Heart right ventricle (tissue), 16 donors: ENCODE measurements around the gene KDM1B. TPM values are rescaled to one million over a fixed set of nuclear protein-coding genes. Genes with fewer than 3 reads are reported as not detected.
"Not testable (repeated sequence)": the region's sequence is repeated elsewhere in the genome, so short reads cannot be mapped to it uniquely, and the experiment has no call there.

ENCODE experiments used
- ATAC-seq, 8 donors: fragments of 200-7000 bp; cut with Tn5 transposase; one replicate each; pipeline ENCODE4 v1.9.1; 2020; ENCODE audit warnings: mild to moderate bottlenecking in 8 of 8, moderate library complexity in 8 of 8, moderate number of reproducible peaks in 1 of 8
- DNase-seq, 2 donors: peaks; one replicate each; pipeline ENCODE4 v3.0.0-alpha.2; 2020
- H3K27ac ChIP-seq, 10 donors: fragments of 200-600 bp; sonication (generic) in 2 of 10; one replicate each; pipeline versions ENCODE4 v1.5.0 to v1.8.0; 2020 to 2022; ENCODE audit warnings: mild to moderate bottlenecking in 3 of 10
- H3K27me3 ChIP-seq, 7 donors: fragments of 200-600 bp; one replicate each; pipeline ENCODE4 v1.8.0; 2021 to 2022; ENCODE audit warnings: mild to moderate bottlenecking in 2 of 7
- H3K36me3 ChIP-seq, 9 donors: fragments of 200-600 bp; sonication (generic) in 1 of 9; one replicate each; pipeline versions ENCODE4 v1.5.0 to v1.8.0; 2020 to 2022; ENCODE audit warnings: mild to moderate bottlenecking in 2 of 9
- H3K4me1 ChIP-seq, 9 donors: fragments of 200-600 bp; sonication (generic) in 1 of 9; one replicate each; pipeline versions ENCODE4 v1.5.0 to v1.8.0; 2020 to 2022; ENCODE audit warnings: mild to moderate bottlenecking in 4 of 9
- H3K4me3 ChIP-seq, 10 donors: fragments of 200-600 bp; sonication (generic) in 2 of 10; one replicate each; pipeline versions ENCODE4 v1.5.0 to v1.8.0; 2020 to 2022; ENCODE audit warnings: mild to moderate bottlenecking in 7 of 10, moderate library complexity in 2 of 10
- H3K9me3 ChIP-seq, 11 donors: fragments of 200-600 bp in 10 of 11; sonication (generic) in 2 of 11; one replicate each; pipeline versions ENCODE4 v1.5.0 to v1.8.0; 2013 to 2022; ENCODE audit warnings: mild to moderate bottlenecking in 2 of 11, control low read depth in 1 of 11, moderate library complexity in 1 of 11
- CTCF ChIP-seq, 9 donors: fragments of 200-600 bp; sonication (generic) in 2 of 9; IDR thresholded peaks; one replicate each; pipeline versions ENCODE4 v1.5.0 to v1.8.0; 2021 to 2022; ENCODE audit warnings: antibody characterized with exemption in 9 of 9, mild to moderate bottlenecking in 5 of 9, moderate library complexity in 1 of 9
- WGBS, 2 donors: extraction: QIAGEN DNeasy Blood & Tissue Kit; methylation state at CpG; one replicate each; pipeline ENCODE4 v1.1.7; 2013; ENCODE audit warnings: inconsistent platforms in 1 of 2; 5-methylcytosine and 5-hydroxymethylcytosine counted together
- intact Hi-C, 10 donors: fragments of 100-400 bp; cut with DNase I; formaldehyde crosslinking; loops; one replicate each; pipeline versions ENCODE4 v1.11.1 to v1.14.2; 2022
- polyA plus RNA-seq, 2 donors: library from polyadenylated mRNA; stranded (reverse); fragments of 200-250 nt; gene quantifications; one replicate each; pipeline ENCODE4 v1.2.3, GENCODE V29; 2013
- total RNA-seq, 10 donors: library from RNA; stranded (reverse); fragmentation: NEBNext Ultra II Directional in 3 of 10; extraction: Animal tissue kit (Norgen Biotek cat#: 25700) in 3 of 10; gene quantifications; one replicate each; pipeline versions ENCODE4 v1.2.1 to v1.2.4, GENCODE V29; 2021 to 2023
- donor health status: Arrhythmogenic right ventricular cardiomyopathy.
- donor health status: ischemic (EF 13 %, LVEDD 7.1; RV severe dilation, severe dysfunction).
- donor health status: healthy with polysubstance abuse.
- donor health status: DM: no; HTN: yes; CAD: no.
- donor health status: DM: no; HTN: no; CAD: no.
- donor health status: ischemic (EF 25% LVEDD 6.9; RV normal size, moderate dysfunction).
- donor health status: ischemic (EF 25% LVEDD 5.7; RV mildly dilated, moderate dysfunction).
- donor health status: healthy.
- donor health status: DM: yes; HTN: yes; CAD: no.
- donor health status: Ischemic cardiomyopathy.
- donor health status: ischemic (EF 35%, LVEDD 5.7; RV mildly dilated, moderate dysfunction).
- donor health status: nonischemic (EF 11% LVEDD 7.7; RV severe dilation, severe dysfunction).
- donor health status: DM: yes; HTN: yes; CAD: no.
- donor health status: PGD.
- donor health status: ischemic (EF 29% LVEDD 5.4; RV normal size, mild dysfunction).
- donor health status: nonischemic (EF 23%, LVEDD 6.1; RV moderate dilation, normal function).

Gene KDM1B
- total and polyA plus RNA-seq, 12 donors: 2.3 to 22.5 (median 15.2) TPM

- Histone ChIP-seq H3K27ac (no peak overlapping the region), H3K27me3 (no peaks in the 10 kb centered on the region), H3K36me3 (peaks cover 0 to 99% (median 18%) of the 10 kb centered on the region in 9 donors), H3K9me3 (no peaks in the 10 kb centered on the region), H3K4me1 (no peaks in the 10 kb centered on the region), H3K4me3 (no peak overlapping the region)
- ATAC-seq: no peak
- 97 to 100% methylated on average over 3 of the region's 3 CpGs for WGBS, 2 donors
- DNase-seq: no peak
- intact Hi-C loops: no loop called here
- no peak for TF ChIP-seq CTCF (IDR thresholded peaks at IDR 0.05)
Observed at GRCh38 chr6:18142591-18142861, 12.7 kb upstream of the KDM1B start.

GRCh38 chr6:18147160-18147559 lies 8.1 kb upstream of the KDM1B start:
- no peak for TF ChIP-seq CTCF (IDR thresholded peaks at IDR 0.05)
- ATAC-seq: no peak
- H3K4me1 ChIP-seq: peaks cover 0 to 3% (median 0%) of the 10 kb centered on the region in 9 donors
- H3K4me3 ChIP-seq: no peak overlapping the region
- intact Hi-C loops: no loop called here
- peaks cover 0 to 71% (median 10%) of the 10 kb centered on the region in 9 donors for H3K36me3 ChIP-seq
- H3K27ac ChIP-seq: no peak overlapping the region
- H3K27me3 ChIP-seq: no peaks in the 10 kb centered on the region
- no peaks in the 10 kb centered on the region for H3K9me3 ChIP-seq
- no peak for DNase-seq
- 85 to 92% methylated on average over 2 of the region's 2 CpGs for WGBS, 2 donors

GRCh38 chr6:18147616-18148015 lies 7.6 kb upstream of the KDM1B start:
- 99 to 100% methylated on average over 2 of the region's 2 CpGs for WGBS, 2 donors
- Histone ChIP-seq H3K27ac (no peak overlapping the region), H3K36me3 (peaks cover 0 to 66% (median 10%) of the 10 kb centered on the region in 9 donors), H3K27me3 (no peaks in the 10 kb centered on the region), H3K4me3 (no peak overlapping the region), H3K9me3 (no peaks in the 10 kb centered on the region), H3K4me1 (peaks cover 0 to 8% (median 0%) of the 10 kb centered on the region in 9 donors)
- ATAC-seq (no peak), DNase-seq (no peak)
- TF ChIP-seq CTCF (IDR thresholded peaks at IDR 0.05): no peak
- intact Hi-C loops: no loop called here

- WGBS, 2 donors: 94 to 97% methylated on average over 5 of the region's 5 CpGs
Observed at GRCh38 chr6:18148304-18149025, 6.8 kb upstream of the KDM1B start.

GRCh38 chr6:18151391-18151790 lies 3.8 kb upstream of the KDM1B start:
- not testable (repeated sequence) for H3K27ac ChIP-seq, H3K9me3 ChIP-seq, H3K4me3 ChIP-seq, H3K27me3 ChIP-seq, DNase-seq, ATAC-seq
- 93 to 99% methylated on average over 3 of the region's 3 CpGs for WGBS, 2 donors
- H3K4me1 ChIP-seq: peaks cover 0 to 32% (median 26%) of the 10 kb centered on the region in 9 donors
- peaks cover 0 to 31% (median 0%) of the 10 kb centered on the region in 9 donors for H3K36me3 ChIP-seq
- intact Hi-C loops: loop anchor here in 3 of 10 donors (10.0 kb wide), 2 partner anchors 113 to 447 kb away; partner anchors contain the start of genes DEK (in 3 of the 3) and NUP153 (in 1 of the 3)

More at GRCh38 chr6:18148304-18149025, 6.8 kb upstream of the KDM1B start:
- Histone ChIP-seq H3K36me3 (peaks cover 0 to 58% (median 1%) of the 10 kb centered on the region in 9 donors), H3K27ac (no peak overlapping the region), H3K4me1 (peaks cover 0 to 16% (median 8%) of the 10 kb centered on the region in 9 donors), H3K4me3 (no peak overlapping the region), H3K27me3 (no peaks in the 10 kb centered on the region), H3K9me3 (no peaks in the 10 kb centered on the region)
- no peak for TF ChIP-seq CTCF (IDR thresholded peaks at IDR 0.05)
- no peak for DNase-seq
- intact Hi-C loops: no loop called here
- ATAC-seq: no peak
